HG03432 (cell line): ENCODE data around the gene SAMD10.

Experiments used
- ATAC-seq: cut with Tn5 transposase; IDR thresholded peaks from one replicate; pipeline ENCODE4 v1.9.1; 2021; ENCODE audit warnings: mild to moderate bottlenecking, moderate library complexity; ENCODE audit not compliant: unreplicated experiment

Gene SAMD10

DNA sequence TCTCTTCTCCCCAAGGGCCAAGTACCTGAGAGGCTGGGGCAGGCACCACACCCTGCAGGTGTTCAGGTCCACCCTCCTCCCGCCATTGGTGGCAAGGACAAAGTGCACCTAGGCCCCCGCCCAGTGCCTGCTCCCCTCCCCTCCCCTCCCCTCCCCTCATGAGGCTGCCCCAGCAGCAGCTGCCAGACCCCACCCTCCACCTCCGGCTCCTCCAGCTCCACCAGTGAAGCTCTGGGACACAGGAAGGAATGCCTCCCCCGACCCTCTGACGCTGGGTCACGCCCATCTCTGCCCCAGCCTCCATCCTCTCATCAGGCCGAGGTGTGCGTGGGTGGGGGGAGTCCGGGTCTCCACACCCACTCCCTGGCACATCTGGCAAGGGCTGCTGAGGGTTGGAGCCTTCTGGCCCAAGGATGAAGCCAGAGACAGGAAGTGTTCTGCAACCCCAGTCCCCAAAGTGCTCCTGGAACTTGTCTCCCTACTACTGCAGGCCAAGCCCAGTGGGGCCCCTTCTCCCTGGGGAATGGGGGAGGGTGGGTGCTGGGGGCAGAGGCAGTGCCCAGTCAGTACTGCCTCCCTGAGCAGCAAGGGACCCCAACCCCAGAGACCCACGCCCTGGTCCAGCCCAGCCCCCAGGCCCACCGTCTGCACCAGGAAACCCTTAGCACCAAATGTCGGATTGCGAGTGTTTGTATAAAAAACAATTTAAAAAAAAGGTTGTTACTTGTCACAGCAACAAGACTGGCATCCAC lies 21.6 kb downstream of the SAMD10 start:
- no peak for ATAC-seq

DNA sequence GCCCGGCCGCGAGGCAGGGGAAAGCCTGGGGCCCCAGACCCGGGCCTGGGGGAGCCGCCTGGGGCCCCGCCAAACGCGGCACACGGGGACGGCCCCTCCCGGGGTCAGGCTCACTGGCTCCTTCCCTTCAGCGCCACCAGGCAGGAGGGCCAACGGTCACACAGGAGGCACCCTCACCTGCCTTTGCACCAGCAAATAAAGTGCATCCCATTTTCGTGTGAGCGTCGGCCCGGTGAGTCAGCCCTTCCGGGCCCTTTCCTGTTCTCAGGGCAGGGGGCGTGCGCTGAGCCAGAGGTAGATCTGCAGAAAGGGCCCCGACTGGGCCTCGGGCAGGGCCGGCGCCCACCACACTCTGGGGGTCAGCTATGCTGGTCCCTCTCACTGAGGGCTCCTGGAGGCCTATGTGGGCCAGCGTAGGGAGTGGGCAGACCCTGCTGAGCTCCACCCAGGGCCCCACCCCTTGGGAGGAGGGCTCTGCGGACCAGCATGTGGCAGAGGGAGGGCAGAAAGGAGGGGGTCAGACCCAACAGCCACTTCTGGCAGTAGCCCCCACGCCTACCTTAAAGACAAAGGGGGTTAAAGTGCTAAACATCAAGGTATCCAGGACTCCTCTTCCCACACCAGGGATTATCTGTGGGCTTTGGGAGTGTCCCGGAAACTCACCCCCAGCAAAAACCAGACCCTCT lies 22.3 kb downstream of the SAMD10 start:
- peak; percentile 12 for ATAC-seq

DNA sequence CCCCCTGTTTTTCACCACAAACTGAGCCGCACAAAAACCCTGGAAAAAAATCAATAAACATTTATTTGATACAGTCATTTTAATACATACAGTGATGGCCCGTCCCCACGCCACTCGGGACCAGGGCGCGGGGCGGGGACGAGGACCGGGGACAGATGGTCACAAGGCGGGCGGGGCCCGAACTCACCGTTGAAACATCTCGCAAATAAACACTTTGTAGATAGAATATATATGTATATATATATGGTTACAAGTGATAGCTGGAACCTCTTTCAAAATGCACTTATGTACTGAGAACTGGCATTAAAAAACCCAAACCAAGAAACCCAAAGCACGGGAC lies 22.8 kb downstream of the SAMD10 start:
- ATAC-seq, result peak; percentile 8

DNA sequence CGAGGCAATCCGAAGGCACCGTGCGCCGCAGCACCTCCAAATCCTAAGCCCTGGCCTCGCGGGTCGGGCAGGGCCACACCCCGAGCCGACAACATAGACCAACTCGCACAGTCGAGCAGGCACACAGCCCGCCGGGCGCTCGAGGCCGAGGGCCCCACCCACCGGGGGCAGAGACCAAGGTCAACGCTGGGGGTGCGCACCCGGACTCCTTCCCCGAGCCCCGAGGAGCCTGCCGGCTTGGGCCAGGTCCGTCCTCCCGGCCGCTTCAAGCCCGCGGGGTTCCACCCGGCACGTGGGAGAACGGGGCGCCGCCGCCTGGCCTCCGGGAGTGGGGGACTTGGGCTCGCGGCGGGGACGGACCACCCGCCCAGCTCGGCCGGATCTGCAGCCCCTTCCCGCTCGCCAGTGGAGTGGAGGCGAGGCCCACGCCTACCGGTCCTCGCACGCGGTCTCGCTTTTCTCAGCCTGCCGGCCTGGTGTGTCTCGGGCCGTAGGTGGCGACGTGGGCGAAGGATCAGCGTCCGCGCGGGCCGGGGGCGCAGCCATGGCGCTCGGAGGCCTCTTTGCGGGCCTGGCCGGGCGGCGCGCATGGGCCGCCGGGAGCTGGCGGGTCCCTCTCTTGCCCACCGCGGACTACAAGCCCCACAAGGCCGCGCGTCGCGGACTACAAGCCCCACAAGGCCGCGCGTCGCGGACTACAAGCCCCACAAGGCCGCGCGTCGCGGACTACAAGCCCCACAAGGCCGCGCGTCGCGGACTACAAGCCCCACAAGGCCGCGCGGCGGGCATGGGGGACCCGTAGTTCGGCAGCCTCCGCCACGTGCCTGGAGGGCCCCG lies 23.4 kb downstream of the SAMD10 start, which contains the start of gene UCKL1:
TSS of gene UCKL1 (minus strand) at position 590 of the 837 bp plus-strand sequence. CDS start at position 546, 44 bp downstream.
- peak; percentile 75 for ATAC-seq

DNA sequence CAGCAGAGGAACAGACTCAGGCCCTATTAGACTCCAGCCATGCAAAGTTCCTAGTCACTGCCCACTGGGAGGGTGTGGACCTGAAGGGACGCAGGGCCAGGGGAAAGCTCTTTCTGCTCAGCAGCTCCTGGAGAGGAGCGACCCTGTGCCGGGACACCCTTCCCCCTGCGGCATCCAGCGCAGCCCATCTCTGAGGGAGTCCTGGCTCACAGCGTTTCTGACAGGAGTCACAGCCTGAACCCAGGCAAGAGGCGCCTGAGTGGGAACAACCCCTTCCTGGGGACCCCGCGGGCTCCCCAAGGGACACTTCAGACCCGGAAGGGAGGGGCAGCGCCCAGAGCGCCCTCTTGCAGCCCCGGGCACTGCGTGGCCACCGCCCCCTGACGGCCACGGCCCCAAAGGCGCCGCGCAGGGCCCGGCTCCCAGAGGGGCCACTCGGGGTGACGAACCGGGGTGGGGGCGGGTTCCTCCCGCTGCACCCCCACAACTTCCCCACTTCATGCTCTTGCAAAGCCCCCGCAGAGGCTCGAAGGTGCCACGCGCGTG lies 24.1 kb downstream of the SAMD10 start:
- ATAC-seq, result peak; percentile 17

DNA sequence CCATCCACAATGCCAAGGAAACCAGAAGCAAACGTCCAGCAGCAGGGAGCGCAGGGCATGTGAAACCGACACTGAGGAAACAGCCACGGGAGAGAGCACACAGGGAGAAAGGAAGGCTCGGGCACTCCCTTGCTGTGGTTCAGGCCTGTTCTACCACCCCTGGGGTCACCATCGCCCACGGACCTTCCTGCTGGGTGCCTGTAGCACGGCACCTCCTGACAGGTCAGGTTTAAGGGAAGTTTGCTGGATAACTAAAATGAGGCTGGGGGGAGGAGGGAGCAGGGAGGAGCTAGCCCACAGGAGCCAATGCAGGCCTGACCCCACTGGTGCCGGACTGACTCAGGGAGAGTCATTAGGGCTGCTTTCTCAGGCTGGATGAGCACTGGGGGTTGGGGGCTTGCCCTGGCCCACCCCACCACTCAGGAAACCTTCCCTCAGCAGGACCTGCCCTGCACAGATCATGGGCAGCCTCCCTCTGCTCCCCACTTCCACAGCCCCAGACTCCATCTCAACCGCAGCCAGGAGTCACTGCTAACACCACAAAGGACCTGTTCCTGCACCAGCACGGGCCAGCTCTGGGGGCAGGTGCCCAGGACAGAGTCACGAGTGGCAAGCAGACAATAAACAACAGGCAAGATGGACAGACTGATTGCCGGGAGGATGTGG lies 25.5 kb downstream of the SAMD10 start:
- ATAC-seq, result no peak

DNA sequence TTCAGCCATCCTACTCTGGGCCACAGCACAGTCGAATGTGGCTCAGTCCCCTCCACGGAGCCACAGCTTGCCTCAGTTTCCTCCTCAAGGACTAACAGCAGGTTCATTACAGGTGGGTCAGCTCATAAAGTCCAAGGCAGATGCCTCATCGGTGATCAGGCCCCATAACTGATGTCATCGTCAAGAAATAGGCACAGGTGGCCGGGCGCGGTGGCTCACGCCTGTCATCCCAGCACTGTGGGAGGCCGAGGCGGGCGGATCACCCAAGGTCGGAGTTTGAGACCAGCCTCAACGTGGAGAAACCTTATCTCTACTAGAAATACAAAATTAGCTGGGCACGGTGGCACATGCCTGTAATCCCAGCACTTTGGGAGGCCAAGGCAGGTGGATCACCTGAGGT lies 26.7 kb downstream of the SAMD10 start:
- ATAC-seq, result no peak

DNA sequence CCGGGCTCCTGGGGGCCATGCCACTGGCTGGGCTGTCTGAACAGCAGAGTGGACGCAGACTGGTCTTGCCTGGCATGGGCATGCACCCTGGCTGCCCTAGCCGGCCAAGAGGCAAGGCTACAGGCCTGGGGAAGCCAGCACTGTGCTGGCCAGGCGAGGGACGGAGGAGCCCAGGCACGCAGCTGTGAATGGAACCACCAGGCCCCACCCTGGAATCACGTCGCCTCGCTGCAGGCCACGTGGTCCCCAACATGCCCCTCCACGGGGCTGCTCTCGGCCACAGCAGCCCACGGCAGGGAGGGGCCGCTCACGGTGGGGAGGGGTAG lies 27.3 kb downstream of the SAMD10 start:
- ATAC-seq, result no peak

DNA sequence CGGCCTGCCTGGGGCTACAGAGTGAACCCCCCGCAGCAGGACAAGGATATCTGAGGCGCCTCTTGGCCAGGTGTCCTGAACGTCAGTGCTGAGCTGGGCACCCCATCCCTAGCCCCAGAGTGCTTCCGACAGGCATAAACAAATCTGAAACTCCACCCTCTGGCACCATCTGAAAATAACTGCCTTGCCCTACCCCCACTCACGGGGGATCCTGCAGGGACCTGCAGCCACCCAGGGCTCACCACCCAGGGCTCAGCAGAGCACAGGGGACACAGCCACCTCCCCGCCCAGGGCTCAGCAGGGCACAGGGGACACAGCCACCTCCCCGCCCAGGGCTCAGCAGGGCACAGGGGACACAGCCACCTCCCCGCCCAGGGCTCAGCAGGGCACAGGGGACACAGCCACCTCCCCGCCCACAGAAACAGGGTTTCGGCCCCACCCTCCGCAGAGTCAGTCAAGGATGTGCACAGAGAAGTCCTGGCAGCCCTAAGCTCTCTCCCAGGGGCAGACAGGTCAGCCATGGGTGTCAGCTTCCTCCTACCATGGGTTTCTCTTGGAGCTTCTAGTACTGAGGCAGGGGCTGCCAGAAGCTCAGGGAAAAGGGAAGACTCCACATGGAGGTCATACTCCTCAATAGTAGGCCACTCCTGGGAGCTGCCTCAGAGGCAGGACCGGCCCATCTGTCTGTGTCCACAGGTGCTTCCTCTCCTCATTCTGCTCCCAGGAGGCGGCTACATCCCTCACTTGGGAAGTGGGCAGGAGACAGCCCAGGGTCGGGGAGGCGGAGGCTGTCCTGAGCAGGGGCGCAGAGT lies 27.8 kb downstream of the SAMD10 start:
- no peak for ATAC-seq

DNA sequence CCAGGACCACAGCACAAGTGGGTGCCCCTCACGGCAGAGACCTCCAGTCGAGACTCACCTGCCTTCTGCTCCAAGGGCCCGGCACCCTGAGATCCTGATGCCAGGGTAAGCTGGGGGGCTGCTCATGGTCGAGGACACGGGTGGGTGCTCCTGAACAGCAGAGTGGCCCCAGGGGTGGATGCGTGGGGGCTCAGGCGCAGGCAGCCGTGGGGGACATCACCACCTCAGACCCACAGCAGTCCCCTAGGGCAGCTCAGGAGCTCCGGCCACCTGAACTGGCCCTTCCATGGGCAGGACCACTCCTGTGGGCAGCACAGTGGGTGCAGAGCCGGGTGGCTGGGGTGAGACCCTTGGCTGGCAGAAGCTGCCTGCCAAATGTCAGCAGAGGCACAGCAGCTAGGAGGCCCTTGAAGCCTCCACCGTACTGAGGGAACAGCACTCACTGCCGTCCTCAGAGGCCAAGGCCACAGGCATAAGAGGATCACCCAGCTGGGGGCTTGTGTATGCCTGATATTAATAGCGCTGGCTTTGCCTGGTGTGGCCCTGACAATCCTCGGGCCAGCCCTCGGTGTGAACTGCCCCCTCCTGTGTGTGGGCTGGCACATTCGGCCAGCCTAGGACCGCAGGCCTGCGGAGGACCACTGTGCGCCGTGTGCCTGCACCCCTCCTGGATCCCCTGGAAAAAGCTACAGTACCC lies 28.6 kb downstream of the SAMD10 start:
- ATAC-seq, result no peak

DNA sequence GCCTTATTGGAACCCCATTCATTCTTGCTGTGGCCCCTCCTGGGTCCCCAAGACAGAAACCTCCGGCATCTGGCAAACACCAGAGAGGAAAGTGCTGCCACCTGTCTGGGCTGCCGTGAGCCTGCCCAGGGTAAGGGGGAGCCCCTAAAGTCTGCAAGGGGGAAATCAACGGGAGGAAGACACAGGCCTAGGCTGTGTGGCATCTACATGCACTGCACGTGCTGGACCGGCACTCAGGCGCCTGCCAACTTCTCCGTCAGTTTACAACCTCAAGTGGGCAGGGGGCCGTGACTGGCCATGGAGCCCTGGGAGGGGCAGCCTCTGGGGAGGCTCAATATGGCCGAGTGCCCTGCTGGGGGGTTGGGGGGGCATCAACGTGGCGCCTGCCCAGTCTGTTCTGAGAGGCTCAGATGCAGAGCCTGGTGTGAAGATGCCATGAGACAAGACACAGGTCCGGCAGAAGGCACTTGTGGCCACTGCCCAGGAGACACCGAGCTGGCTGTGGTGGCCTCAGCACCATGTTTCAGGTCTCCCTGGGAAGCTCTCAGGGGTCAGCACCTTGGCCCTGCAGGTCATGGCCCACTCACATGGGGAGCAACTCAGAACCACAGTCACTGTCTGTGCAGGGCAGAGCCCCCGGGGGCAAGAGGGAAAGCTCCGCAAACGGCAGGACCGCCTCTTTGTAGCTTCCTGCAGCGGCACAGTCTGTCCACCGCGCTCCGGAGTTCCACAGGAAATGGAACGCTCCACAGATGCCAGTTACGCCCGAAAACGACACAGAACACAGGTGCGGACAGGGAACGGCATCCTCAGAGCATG lies 31.6 kb downstream of the SAMD10 start:
- no peak for ATAC-seq

DNA sequence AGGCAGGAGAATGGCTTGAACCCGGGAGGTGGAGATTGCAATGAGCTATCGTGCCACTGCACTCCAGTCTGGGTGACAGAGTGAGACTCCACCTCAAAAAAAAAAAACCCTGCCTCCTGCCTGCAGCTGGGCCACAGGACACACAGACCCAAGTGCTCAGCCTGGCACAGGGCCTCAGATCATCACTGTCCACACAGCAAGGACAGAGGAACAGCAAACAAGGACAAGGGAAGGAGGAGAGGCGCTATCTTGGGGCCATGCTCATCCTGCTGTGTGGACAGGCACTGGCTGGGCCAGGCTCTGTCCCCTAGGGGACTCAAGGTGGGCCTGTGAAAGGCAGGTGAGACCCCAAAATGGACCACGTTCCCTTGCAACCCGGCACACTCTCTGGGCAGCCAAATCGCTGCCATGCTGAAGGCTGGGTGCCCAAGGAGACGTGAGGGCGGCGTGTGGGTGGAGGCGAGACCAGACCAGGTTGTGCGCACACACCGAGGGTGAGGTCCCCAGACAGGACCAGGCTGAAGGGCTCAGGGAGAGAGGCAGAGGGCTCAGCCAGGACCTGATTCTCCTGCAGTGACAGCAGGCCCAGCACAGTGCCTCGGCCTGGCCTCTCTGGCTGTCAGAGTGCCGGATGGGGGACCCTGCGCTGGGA lies 32.3 kb downstream of the SAMD10 start:
- ATAC-seq, result no peak

DNA sequence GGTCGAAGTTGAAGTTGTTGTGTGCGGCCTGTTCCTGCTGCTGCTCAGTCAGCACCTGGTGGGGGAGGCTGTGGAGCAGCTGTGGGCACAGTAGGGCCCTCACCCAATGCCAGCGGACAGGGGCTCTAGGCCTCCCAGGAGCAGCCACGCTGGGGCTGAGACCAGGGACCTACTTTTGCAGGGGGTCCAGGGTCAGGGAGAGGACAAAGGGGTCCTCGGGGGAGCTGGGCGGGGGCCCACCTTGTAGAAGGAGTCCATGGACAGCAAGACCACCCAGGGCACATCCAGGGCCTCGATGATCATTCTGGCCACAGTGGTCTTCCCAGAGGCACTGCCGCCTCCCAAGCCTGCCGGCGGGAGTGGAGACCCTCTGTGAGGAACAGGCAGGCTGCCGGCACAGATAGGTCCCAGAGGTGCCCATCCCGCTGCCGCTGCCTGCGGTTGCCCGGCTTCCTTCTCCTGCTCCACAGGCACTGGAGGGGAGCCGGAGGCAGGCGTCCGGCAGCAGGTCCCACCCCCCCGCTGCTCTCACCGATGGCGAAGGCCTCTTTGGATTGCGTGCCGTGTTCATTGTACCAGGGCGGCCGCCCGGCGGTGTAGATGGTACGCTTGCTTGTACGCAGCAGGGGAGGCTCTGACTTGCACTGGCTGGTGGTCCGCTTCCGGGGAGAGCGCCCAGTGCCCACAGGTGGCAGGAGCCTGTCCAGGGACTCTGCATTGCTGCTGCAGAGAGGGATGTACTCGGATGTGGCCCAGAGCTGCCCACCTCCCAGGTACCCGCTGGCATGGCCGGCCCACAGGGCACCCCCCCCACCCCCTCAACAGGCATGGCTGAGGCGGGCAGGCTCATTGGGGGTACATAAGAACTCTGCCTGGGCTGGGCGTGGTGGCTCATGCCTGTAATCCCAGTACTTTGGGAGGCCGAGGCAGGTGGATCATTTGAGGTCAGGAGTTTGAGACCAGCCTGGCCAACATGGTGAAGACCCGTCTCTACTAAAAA lies 33.2 kb downstream of the SAMD10 start:
- no peak for ATAC-seq

DNA sequence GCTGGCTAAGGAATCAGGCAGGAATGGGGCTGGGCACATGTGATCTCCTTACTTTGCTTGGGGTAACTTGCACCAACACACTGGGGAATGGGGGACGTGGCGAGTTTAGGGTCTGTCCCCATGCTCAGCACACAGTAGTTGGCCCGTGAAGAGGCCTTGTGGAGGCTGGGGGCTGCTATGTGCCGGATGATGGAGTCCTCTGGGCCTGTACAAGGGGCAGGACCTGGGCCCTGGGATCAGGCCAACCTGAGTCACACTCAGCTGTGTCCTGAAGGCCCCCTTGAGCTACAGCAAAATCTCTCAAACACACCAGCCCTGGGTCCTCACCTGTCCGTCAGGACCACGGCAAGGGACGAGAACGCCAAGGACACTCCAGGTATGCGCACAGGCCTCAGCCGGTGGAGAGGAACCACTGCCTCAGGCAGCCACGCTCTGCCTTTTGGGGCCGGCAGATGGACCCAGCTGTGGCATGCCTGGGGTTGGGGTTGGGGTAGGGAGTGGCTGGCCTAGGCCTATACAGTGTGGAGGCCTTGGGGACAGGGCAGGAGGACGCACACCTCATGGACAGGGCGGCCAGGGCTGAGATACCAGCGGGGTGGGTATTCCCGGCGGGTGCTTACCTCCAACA lies 34.3 kb downstream of the SAMD10 start:
- no peak for ATAC-seq

DNA sequence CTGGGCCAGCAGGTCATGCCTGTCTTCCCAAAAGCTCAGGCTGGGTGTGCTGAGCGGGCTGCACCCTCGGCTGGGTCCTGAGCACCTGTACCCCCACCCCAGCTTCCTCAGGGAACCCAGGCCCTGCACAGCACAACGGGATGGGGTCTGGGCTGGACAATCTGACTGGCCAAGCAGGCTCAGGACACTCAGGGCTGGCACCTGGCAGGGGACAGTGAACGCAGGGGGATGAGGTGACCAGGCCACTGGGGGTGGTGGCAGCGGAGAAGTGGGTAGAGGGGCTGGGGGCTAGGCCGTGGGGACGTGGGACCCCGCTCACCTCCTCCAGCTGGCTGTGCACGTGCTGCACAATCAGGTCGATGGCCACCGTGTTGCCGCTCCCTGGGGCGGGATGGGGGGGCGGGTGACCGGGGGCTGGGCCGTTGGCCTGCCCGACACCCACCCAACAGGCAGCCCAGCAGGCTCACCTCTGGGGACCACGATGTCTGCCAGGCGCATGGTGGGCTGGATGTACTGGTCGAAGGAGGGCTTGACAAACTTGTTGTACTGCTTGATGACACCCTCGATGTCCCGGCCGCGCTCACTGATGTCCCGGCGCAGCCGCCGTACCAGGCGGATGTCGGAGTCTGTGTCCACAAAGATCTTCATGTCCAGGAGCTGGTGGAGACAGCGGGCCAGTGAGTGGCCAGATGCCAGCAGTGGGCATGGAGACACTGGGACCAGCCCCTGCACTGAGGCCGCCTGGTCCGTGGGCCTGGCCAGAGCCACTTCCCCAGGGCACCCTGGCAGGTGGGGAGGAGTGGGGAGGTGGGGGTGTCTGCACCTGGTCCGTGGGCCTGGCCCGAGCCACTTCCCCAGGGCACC lies 35.1 kb downstream of the SAMD10 start:
- ATAC-seq, result no peak

DNA sequence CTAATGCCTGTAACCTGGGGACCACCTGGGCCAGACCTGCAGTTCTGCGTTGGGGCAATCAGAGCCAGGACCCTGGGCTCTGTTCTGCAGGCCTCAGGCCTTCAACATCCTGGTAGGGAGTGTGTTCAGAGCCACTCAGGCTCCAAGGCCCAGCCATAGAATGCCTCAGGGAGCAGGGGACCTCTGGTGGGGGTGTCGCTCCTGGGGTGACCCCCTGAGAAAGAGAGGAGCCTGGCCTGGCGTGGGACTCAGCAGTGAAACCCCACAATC lies 35.7 kb downstream of the SAMD10 start:
- ATAC-seq, result no peak
